HG03039 (cell line): Measurements from ENCODE around the gene MAPKAP1.

ENCODE experiments used
- ATAC-seq: cut with Tn5 transposase; IDR thresholded peaks from one replicate; pipeline ENCODE4 v1.9.1; 2021; ENCODE audit warnings: mild to moderate bottlenecking, moderate library complexity; ENCODE audit not compliant: unreplicated experiment

Gene MAPKAP1

GRCh38 chr9:125463926-125464325 lies 243.1 kb downstream of the MAPKAP1 start:
- no peak for ATAC-seq

- ATAC-seq = no peak
Measured at GRCh38 chr9:125462861-125463291, 244.1 kb downstream of the MAPKAP1 start.

- ATAC-seq = no peak
Measured at GRCh38 chr9:125461636-125462190, 245.3 kb downstream of the MAPKAP1 start.

- ATAC-seq = no peak
Measured at GRCh38 chr9:125460883-125461635, 245.9 kb downstream of the MAPKAP1 start.

- no peak for ATAC-seq
Measured at GRCh38 chr9:125460346-125460745, 246.7 kb downstream of the MAPKAP1 start.

GRCh38 chr9:125457357-125457756 lies 249.7 kb downstream of the MAPKAP1 start:
- no peak for ATAC-seq

- ATAC-seq = no peak
Measured at GRCh38 chr9:125455876-125456275, 251.1 kb downstream of the MAPKAP1 start.

GRCh38 chr9:125455132-125455531 lies 251.9 kb downstream of the MAPKAP1 start:
- no peak for ATAC-seq

GRCh38 chr9:125447202-125447802 lies 259.7 kb downstream of the MAPKAP1 start:
- no peak for ATAC-seq

- peak; percentile 62 for ATAC-seq
Measured at GRCh38 chr9:125446561-125447094, 260.4 kb downstream of the MAPKAP1 start.

GRCh38 chr9:125444956-125445506 lies 262.0 kb downstream of the MAPKAP1 start:
- ATAC-seq = no peak

GRCh38 chr9:125444166-125444565 lies 262.8 kb downstream of the MAPKAP1 start:
- no peak for ATAC-seq

- ATAC-seq = no peak
Measured at GRCh38 chr9:125443367-125443766, 263.6 kb downstream of the MAPKAP1 start.

GRCh38 chr9:125442452-125442851 lies 264.6 kb downstream of the MAPKAP1 start:
- no peak for ATAC-seq

GRCh38 chr9:125440411-125440810 lies 266.6 kb downstream of the MAPKAP1 start:
- no peak for ATAC-seq

- ATAC-seq = no peak
Measured at GRCh38 chr9:125439434-125440272, 267.4 kb downstream of the MAPKAP1 start.

GRCh38 chr9:125438506-125439433 lies 268.2 kb downstream of the MAPKAP1 start:
- ATAC-seq = no peak

GRCh38 chr9:125437771-125438221 lies 269.2 kb downstream of the MAPKAP1 start:
- ATAC-seq = no peak

- ATAC-seq = no peak
Measured at GRCh38 chr9:125436613-125437443, 270.2 kb downstream of the MAPKAP1 start.
